Neural cell (in vitro differentiated cells): ENCODE results near the gene RPLP2.

Experiments
- EP300 ChIP-seq: fragments of 450-650 bp; conservative IDR thresholded peaks from 2 replicates; pipeline ENCODE4 v1.6.1; 2014; ENCODE audit warnings: antibody characterized with exemption, mild to moderate bottlenecking, moderate library complexity; ENCODE audit not compliant: poor library complexity, severe bottlenecking
- EZH2 ChIP-seq: fragments of 200-600, 300-800 bp; shearing (Covaris generic), sonication (generic); IDR thresholded peaks from 2 replicates; pipeline ENCODE4 v1.6.1; 2014; ENCODE audit warnings: antibody characterized with exemption, low read length, borderline replicate concordance, mild to moderate bottlenecking; ENCODE audit not compliant: insufficient read depth, poor library complexity, severe bottlenecking
- MXI1 ChIP-seq: fragments of 450-650 bp; conservative IDR thresholded peaks from 2 replicates; pipeline ENCODE4 v1.6.1; 2014; ENCODE audit warnings: antibody characterized with exemption, mild to moderate bottlenecking; ENCODE audit not compliant: poor library complexity, severe bottlenecking
- POLR2AphosphoS5 ChIP-seq: IDR thresholded peaks from 2 replicates; pipeline ENCODE4 v1.6.1; 2012
- RAD21 ChIP-seq: fragments of 450-650 bp; conservative IDR thresholded peaks from 2 replicates; pipeline ENCODE4 v1.6.1; 2014; ENCODE audit warnings: antibody characterized with exemption, mild to moderate bottlenecking, moderate library complexity
- TAF1 ChIP-seq: IDR thresholded peaks from 2 replicates; pipeline ENCODE4 v1.6.1; 2012; ENCODE audit warnings: low read depth
- TF ChIP-seq, protein P1 (sequence below): fragments of 450-650 bp; IDR thresholded peaks from 2 replicates; pipeline ENCODE4 v1.5.1; 2014; ENCODE audit warnings: antibody characterized with exemption, mild to moderate bottlenecking, moderate library complexity; ENCODE audit not compliant: poor library complexity, severe bottlenecking
- TF ChIP-seq, protein P2 (sequence below): IDR thresholded peaks from 2 replicates; pipeline ENCODE4 v1.6.1; 2012; ENCODE audit warnings: borderline replicate concordance

- TF ChIP-seq, protein P1, sequence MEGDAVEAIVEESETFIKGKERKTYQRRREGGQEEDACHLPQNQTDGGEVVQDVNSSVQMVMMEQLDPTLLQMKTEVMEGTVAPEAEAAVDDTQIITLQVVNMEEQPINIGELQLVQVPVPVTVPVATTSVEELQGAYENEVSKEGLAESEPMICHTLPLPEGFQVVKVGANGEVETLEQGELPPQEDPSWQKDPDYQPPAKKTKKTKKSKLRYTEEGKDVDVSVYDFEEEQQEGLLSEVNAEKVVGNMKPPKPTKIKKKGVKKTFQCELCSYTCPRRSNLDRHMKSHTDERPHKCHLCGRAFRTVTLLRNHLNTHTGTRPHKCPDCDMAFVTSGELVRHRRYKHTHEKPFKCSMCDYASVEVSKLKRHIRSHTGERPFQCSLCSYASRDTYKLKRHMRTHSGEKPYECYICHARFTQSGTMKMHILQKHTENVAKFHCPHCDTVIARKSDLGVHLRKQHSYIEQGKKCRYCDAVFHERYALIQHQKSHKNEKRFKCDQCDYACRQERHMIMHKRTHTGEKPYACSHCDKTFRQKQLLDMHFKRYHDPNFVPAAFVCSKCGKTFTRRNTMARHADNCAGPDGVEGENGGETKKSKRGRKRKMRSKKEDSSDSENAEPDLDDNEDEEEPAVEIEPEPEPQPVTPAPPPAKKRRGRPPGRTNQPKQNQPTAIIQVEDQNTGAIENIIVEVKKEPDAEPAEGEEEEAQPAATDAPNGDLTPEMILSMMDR, result no peak
- TF ChIP-seq TAF1 (no peak), RAD21 (no peak), MXI1 (no peak), EZH2 (no peak), POLR2AphosphoS5 (no peak), EP300 (no peak)
- TF ChIP-seq, protein P2, sequence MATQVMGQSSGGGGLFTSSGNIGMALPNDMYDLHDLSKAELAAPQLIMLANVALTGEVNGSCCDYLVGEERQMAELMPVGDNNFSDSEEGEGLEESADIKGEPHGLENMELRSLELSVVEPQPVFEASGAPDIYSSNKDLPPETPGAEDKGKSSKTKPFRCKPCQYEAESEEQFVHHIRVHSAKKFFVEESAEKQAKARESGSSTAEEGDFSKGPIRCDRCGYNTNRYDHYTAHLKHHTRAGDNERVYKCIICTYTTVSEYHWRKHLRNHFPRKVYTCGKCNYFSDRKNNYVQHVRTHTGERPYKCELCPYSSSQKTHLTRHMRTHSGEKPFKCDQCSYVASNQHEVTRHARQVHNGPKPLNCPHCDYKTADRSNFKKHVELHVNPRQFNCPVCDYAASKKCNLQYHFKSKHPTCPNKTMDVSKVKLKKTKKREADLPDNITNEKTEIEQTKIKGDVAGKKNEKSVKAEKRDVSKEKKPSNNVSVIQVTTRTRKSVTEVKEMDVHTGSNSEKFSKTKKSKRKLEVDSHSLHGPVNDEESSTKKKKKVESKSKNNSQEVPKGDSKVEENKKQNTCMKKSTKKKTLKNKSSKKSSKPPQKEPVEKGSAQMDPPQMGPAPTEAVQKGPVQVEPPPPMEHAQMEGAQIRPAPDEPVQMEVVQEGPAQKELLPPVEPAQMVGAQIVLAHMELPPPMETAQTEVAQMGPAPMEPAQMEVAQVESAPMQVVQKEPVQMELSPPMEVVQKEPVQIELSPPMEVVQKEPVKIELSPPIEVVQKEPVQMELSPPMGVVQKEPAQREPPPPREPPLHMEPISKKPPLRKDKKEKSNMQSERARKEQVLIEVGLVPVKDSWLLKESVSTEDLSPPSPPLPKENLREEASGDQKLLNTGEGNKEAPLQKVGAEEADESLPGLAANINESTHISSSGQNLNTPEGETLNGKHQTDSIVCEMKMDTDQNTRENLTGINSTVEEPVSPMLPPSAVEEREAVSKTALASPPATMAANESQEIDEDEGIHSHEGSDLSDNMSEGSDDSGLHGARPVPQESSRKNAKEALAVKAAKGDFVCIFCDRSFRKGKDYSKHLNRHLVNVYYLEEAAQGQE, result no peak
These were observed 49.1 kb downstream of the RPLP2 start for GRCh38 chr11:858762-859339.
